ENCODE results near the gene CHMP1A.
"Not testable (repeated sequence)": the region's sequence is repeated elsewhere in the genome, so short reads cannot be mapped to it uniquely, and the experiment has no call there.

CHMP1A gene

DNA sequence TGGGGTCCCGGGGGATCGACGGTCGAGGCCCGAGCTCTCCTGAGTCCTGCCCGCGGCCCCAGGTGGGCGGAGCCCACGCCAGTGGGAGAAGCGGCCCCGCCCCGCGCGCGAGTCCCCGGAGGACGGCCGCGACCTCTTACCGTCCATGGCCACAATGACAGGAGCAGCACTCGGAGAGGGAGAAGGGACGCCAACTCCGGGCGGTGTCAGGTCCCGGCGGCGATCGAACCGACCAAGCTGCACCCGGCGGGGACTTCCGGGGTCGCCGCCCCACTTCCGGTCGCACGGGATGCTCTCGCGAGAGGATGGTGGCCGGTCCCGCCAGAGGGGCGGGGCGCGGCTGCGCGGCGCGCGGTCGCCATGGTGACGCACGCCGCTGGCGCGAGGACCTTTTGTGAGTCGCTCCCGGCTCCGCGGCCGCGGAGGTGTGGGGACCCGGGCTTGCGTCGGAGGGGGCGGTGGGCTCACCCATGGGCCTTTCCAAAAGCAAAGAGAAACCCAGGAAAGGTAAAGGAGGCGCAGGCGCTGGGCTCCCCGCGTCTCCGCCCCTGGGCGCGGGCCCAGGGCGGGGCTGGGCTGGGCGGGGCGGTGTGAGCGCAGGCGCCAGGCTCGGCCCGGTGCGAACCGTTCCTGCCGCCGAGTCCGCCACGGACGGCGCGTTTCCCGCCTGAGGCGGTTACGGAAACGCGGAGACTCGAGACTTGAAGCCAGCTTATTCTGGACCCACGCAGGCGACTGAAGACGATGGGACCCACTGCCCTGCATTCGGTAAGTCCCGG, at the start of gene CHMP1A, which contains the start of gene SPATA33:
Gene CHMP1A (minus strand): TSS at position 267 of the 779 bp plus-strand sequence. CDS start 120 bp downstream, at position 147.
Gene SPATA33 (plus strand): TSS at position 395 of the 779 bp plus-strand sequence. CDS start 76 bp downstream, at position 471.
- peak; percentile 92 for DNase-seq (ENCODE audit: low spot score)

DNA sequence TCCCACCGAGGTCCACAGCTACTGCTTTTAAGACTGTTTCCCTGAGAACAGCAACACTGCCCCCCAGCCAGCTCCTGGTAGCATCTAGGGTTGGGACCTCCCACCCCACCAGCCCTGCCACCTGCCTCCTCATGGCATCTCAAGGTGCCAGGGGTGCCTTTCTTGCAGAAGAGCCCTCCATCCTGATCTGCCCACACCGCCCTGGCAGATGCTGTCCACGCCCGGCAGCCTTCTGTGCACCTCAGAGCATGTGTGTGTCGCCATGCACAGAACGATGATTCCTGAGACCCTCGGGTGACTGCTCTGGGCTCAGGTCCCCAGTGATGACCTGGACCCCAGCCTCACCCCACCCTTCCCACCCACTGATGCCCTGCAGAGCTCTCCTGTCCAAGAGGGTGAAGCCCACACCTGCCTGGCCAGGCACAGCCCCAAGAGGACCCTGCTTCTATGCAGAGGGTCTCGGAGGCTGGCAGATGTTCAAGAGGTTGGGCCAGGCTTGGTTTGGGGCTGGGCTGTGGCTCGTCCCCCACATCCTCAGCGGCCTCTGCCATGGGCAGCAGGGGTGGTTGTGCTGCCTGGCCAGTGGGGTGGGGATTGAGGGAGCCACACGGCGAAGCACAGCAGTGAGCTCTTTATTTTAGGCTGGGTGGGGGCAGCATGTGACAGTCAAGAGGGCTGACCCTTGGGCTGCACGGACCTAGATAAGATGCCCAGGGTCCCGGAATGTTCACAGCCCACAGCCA, 49.2 kb upstream of the CHMP1A start:
- DNase-seq (ENCODE audit: low spot score), result no peak

DNA sequence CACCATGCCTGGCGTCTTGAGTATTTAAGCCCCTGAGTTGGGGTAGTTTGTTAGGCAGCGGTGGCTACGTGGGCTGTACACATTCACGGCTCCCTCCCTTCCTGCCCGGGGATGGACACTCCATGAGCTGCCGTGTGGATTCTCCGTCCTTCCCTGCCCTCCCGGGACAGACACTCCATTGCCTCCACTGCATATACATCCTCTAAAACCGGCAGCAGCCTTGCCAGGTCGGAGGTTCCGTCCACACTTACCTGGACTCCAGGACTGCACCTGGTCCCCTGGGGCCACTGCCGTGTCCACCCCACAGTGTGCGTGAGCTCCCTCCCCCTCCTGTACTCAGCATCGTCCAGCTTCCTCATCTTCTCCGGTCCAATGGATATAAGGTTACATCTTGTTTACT, 47.5 kb upstream of the CHMP1A start:
- DNase-seq (ENCODE audit: low spot score), result no peak

DNA sequence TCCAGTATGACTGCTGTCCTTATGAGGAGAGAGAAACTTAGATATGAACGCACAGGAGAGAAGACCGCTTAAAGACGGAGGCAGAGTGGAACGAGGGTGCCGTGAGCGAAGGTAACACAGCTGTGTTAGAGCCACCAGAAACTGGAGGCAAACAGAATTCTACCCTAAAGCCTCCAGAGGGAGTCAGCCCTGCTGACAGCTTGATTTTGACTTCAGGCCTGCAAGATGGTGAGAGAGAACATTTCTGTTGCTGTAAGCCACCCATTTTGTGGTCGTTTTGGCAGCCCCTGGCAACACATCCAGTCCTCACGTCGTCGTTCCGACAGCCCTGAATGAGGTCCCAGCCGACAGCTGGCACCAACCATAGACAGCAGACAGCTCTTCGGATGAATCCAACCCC, 46.8 kb upstream of the CHMP1A start:
- DNase-seq (ENCODE audit: low spot score), result no peak

DNA sequence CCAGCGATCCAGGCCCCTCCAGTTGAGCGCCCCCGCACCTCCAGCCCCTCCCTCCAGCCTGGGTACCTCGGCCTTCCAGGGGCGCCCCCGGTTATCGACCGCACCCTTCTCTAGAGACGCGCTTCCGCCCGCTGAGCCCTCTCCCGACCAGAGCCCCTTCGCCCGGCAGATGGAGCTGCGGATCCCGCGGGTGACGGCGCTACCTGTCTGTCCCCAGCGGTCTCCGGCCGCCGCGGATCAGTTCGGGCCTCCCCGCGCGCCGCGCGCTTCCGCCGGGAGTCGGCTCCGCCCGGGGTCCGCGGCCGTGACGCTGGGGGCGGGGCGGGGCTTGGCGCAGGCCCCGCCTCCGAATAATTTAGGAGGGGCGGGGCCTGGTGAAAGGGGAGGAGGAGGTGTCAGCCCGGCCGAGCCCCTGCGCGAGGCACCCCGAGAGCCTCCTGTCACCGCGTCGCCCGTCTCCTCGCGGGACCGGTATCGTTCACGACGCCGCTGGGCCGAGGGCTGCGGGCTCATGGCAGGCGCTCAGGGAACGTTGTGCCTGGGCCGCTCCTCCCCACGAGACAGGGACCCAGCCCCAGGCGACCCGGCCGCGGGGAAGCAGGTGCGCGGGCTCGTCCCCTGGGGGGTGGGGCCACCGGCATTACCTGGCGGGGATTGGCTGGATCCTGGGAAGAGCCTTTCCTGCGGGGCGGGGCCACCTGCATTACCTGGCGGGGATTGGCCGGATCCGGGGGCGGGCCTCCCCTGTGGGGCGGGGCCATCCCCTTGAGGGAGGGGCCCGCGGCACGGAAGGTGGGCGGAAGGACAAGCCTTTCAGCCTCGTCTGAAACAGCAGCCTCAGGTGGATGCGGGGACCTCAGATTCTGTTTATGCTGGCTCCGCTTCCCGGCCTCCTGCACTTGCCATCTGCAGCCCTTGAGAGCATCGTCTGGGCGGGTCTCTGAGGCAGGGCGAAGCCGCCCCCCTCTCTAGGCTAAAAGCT, 44.2 kb upstream of the CHMP1A start, which contains the start of gene SPATA2L:
Gene SPATA2L (minus strand): TSS at position 281 of the 982 bp plus-strand sequence. CDS start 473 bp downstream, outside the sequence.
- peak; percentile 94 for DNase-seq (ENCODE audit: low spot score)

DNA sequence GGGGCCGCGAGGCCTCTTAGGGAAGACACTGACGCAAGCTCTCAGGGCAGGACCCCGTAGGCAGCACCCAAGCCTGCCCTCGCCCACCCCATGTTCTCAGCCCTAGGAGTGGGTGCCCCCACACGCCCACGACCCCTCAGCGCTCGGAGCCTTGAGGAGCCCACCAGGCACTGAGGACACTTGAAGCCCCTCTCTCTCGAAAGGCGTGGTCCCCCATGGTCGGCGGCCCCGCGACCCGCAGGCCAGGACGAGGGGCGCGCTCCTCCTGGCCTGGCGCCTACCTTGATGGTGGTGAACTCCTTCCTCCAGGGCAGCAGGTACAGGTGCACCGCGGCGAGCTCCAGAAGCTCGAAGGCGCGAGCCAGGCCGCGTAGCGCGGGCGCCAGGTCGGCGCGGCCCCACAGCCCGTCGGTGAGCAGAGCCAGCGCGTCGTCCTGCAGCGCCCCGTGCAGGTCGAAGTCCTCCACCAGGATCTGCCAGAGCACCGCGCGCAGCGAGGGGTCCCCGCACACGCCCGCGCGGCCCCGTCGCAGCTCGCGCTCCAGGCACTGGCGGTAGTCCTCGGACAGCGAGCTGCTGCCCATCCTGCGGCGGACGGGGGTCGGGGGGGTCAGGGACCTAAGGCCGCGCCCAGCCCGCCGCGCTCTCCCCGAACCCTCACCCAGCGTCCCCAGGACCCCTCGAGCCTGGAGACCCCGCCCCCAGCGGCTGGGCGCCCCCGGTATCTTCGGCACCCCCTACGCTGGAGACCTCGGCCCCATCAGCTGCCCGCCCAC, 43.3 kb upstream of the CHMP1A start:
- DNase-seq (ENCODE audit: low spot score), result peak; percentile 33

DNA sequence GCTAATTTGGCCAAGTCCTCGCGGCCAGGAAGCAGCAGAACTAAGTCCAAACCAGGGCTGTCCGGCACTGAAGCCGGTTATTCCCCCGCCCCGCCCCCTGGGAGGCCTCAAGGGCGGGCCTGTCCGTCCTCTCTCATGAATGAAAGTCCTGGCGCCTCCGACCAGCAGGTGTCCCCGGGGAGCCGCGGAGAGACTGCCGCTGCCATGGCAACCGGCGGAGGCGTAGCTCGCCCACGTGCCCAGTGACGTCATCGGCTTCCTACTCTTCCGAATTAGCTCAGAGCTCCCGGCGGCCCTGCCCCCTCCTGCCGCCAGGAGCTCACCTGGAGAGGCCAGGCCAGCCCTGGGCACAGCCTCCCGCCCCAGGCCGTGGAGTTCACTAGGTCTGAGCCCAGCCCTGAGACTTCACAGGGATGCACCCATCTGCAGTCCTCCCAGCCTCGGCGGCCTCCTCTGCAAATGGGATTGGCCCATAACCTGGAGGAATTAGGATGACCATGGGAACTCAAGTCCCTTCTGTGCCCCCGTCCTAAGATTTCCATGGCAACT, 42.7 kb upstream of the CHMP1A start:
- peak; percentile 100 for DNase-seq (ENCODE audit: low spot score)

DNA sequence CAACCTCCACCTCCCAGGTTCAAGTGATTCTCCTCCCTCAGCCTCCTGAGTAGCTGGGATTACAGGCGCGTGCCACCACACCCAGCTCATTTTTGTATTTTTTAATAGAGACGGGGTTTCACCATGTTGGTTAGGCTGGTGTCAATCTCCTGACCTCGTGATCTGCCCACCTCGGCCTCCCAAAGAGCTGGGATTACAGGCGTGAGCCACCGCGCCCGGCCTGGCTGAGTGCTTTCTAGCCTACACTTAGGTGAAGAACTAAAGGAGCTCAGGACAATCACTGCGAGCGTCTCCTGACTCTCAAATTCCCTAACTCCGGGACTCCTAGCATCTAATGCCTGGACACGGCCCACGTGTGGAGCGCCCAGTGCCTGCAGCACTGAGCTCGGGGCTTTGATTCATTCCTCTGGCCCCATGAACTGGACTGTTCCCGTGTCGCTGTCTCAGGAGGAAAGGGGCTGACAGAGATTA, 42.2 kb upstream of the CHMP1A start:
- not testable (repeated sequence) for DNase-seq (ENCODE audit: low spot score)

DNA sequence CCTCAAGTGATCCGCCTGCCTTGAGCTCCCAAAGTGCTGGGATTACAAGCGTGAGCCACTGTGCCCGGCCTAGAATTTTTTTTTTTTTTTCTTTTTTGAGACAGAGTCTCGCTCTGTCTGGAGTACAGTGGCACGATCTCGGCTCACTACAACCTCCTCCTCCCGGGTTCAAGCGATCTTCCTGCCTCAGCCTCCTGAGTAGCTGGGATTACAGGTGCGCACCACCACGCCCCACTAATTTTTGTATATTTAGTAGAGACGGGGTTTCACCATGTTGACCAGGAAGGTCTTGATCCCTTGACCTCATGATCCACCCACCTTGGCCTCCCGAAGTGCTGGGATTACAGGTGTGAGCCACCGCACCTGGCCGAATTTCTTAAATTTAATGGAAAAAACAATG, 41.2 kb upstream of the CHMP1A start:
- not testable (repeated sequence) for DNase-seq (ENCODE audit: low spot score)

DNA sequence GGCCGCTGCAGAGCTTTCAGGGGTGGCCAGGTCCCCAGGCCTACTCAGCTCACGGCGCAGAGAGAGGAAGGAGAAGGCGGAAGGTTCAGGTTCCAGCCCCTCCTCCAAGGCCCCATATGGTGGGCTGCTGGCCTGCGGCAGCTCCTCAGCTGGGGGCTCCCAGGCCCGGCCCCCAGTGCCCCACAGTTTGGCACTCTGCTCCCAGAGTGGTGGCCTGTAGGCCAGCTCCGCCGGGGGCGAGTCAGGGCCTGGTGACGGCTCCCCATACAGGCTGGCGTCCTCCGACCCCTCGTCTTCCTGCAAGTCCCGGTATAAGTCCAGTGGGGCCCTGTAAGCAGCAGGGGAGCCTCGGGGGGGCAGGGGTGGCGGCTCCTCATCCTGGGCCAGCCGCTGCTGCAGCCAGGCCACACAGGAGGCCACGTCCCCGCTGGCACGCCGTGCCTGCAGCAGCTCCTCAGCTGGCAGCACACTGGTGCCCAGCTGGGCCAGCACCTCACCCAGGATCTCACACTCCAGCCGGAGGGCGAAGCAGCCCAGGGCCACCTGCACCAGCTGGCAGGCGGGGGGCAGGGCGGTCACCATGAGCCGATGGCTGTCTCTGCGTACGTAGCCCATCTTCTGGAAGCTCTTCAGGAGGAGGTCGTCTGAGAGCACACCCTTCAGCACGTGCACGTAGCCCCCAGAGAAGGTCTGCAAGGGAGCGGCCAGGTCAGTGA, 40.3 kb upstream of the CHMP1A start:
- no peak for DNase-seq (ENCODE audit: low spot score)

DNA sequence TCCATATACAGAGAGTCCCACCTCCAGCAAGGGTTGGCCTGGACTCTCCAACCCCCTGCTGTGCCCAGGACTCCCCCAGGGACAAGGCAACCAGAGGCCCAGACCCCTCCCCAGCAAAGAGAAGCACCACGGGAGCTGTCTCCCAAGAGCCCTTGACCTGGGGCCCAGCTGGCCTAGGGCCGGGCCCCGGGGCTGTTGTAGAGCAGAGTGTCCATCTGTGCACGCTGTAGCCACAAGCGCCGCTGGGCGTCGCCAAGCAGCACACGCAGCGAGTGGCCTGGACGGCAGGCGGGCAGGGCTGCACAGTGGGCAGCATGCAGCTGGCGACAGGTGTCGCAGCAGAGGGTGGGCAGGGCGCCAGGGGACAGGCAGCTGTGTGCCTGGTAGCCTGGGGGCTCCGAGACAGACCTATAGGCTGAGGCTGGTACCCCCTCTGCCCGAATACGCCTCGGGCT, 39.7 kb upstream of the CHMP1A start:
- no peak for DNase-seq (ENCODE audit: low spot score)

DNA sequence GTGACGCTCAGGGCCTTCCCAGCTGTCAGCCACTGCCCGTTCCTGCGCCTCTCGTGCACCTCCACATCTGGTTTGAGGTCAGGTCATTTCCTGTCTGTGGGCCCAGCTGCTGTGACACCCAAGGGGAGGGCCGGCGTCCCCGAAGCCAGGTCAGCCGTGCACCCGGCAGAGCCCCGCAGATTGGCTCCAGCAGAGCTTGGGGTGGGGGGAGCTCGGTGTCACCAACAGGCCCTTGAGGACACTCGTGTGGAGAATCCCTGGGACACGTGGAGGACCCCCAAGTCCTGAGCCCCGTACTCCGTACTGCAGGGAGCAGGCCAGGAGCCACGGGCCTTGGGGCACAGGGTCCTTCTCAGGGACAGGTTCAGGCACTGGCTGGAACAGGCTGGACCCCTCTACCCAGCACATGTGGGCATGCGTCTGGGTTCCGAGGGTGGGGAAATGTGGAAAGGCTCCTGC, 39.2 kb upstream of the CHMP1A start:
- DNase-seq (ENCODE audit: low spot score), result no peak

DNA sequence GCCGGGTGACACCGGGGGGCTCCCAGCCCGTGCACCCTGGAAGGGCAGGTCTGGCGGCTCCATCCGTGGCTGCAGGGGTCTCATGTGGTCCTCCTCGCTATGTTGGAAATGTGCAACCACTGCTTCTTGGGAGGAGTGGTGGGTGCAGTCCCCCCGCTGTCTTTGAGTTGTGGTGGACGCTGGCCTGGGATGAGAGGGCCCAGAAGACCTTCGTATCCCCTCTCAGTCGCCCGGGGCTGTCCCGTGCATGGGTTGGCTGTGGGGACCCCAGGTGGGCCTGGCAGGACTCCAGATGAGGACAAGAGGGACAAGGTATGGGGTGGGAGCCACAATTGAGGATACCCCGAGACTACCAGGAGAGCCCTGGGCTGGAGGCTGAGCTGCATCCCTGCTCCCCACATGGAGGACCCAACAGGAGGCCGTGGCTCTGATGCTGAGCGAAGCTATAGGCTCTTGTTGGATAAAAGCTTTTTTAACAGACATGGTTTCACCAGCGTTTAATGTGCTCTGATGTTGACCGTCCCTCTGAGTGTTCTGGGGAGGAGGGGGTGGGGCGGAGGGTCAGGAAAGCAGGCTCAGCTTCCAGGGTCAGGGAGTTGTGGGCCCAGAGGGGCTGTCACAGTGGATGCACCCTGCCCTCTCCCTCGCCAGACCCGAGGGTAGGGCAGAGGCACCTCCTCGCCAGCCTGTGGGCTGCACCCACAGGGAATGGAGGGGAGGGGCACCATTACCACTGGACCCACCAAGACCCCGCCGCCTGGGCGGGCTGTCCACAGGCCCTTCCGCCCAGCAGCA, 38.6 kb upstream of the CHMP1A start:
- DNase-seq (ENCODE audit: low spot score), result no peak

DNA sequence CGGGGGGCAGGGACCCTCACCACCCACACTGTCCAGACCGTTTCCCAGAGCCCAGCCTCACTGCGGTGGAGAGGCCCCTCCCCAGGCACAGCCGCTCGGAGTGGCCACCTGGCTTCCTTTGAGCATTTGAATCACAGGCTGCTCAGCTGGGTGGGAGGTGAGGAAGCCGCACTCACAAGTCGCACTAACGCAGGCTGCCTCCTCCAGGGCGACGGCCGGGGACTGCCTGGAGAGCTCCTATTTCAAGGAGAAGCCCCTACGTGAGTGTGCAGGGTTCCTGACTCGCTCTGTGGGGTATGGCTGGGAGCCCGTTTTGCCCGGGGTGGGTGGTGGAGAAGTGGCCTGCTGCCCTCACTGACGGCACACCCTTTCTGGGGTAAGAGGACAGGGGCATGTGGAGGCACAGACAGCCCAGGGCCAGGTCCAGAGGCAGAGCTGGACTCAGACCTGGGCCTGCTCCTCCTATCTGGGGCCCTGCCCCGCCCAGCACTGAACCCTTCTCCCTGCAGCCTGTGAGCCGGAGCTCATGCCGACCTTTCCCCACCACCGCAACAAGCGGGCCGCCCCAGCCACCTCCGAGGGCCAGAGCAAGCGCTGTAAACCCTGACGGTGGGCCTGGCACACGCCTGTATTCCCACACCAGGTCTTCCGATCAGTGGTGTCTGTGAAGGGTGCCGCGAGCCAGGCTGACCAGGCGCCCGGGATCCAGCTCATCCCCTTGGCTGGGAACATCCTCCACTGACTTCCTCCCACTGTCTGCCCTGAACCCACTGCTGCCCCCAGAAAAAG, 37.8 kb upstream of the CHMP1A start:
- DNase-seq (ENCODE audit: low spot score), result no peak

DNA sequence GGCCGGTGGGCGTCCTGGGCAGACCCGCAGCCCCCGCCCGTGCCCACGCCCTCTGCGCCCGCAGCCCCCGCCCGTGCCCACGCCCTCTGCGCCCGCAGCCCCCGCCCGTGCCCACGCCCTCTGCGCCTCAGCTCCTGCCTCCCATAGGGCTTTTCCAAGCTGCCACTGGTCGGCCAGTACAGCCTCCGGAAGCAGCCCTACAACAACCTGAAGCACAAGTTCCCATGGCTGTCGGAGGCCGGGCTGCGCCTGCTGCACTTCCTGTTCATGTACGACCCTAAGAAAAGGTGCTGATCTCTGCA, 37.2 kb upstream of the CHMP1A start:
- not testable (repeated sequence) for DNase-seq (ENCODE audit: low spot score)

DNA sequence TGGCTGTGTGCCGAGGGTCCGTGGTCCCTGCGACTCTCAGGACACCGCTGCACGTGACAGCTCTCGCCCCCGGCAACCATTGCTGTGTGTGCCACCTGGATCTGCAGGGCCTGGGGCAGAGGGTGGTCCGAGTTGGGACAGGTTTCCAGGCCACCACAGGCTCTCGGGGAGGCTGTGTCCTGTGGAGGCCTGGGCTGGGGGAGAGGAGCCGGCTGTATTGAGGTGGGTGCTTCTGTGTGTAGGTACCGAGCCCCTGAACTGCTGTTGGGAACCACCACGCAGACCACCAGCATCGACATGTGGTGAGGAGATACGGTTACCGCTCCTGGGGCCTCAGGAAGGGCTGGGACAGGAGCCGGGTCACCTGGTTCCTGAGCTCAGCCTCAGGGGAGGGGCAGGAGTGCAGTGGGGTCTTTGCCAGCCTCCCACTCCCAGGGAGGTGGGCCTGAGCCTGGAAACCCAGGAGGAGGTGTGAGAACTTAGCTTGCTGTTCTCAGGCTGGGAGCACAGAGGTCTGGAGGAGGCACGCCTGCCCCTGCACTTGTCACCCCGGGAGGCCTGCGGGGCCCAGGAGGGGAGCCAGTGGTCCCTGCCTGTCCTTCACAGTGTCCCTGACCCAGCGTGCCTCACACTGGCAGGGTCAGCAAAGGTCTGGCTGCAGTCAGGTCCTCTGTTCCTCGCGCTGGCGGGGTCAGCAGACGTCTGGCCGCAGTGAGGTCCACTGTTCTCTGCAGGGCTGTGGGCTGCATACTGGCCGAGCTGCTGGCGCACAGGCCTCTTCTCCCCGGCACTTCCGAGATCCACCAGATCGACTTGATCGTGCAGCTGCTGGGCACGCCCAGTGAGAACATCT, 36.6 kb upstream of the CHMP1A start:
- DNase-seq (ENCODE audit: low spot score), result peak; percentile 35

DNA sequence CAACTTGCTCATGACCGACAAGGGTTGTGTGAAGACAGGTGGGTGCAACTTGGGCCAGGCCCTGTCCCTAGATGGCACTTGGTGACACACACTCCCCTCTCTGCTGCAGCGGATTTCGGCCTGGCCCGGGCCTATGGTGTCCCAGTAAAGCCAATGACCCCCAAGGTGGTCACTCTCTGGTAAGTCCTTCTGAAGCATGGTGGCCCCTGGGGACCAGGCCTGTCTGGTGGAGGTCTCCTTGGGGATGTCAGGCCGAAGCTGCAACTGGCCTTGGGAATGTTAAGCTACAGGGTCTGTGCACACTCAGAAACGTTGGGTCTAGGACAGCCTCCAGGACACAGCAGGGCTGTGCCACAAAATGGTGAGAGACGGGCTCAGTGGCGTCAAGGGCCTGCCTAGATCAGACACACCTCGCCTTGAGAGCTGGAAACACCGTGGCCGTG, 35.8 kb upstream of the CHMP1A start:
- DNase-seq (ENCODE audit: low spot score), result no peak

All from hematopoietic multipotent progenitor cell treated with erythropoietin and hydrocortisone succinate and interleukin-3 and kit ligand, for 17 days (in vitro differentiated cells).